GM11168 (cell line): ENCODE measurements around the gene STAU1.
"Not testable (repeated sequence)": the region's sequence is repeated elsewhere in the genome, so short reads cannot be mapped to it uniquely, and the experiment has no call there.

Source experiments
- in situ Hi-C: fragments of 300-500 bp; cut with MboI; formaldehyde crosslinking; loops from one replicate; pipeline ENCODE4 v1.12.0; 2022; ENCODE audit warnings: low sequenced_read_pairs; ENCODE audit not compliant: unreplicated experiment

STAU1 gene

DNA sequence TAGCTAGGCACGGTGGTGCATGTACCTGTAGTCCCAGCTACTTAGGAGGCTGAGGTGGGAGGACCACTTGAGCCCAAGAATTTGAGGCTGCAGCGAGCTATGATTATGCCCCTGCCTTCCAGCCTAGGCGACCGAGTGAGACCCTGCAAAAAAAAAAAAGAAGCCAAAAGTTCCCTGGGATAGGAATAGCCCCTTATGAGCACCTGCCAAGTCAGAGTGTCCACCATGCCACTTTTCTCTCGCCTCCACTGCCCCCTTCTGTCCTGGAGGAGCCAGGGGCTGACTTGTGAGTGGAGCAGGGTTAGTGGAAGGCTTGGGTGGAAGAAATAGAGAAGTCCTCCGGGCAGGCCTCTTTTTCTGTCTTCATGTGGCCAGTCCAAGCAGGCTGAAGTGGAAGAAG is 18.9 kb upstream of the STAU1 start:
- in situ Hi-C loops = no loop called here

DNA sequence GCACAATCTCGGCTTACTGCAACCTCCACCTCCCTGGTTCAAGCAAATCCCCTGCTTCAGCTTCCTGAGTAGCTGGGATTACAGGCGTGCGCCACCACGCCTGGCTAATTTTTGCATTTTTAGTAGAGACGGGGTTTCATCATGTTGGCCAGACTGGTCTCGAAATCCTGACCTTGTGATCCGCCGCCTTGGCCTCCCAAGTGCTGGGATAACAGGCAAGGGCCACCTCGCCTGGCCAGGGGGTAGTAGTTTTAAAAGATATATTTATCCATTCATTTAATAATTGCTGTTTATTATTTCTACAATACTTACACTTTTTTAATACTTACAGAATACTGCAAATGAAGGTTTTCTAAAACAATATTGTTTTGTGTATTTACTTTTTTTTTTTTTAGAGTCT is 15.6 kb upstream of the STAU1 start:
- in situ Hi-C loops = no loop called here

DNA sequence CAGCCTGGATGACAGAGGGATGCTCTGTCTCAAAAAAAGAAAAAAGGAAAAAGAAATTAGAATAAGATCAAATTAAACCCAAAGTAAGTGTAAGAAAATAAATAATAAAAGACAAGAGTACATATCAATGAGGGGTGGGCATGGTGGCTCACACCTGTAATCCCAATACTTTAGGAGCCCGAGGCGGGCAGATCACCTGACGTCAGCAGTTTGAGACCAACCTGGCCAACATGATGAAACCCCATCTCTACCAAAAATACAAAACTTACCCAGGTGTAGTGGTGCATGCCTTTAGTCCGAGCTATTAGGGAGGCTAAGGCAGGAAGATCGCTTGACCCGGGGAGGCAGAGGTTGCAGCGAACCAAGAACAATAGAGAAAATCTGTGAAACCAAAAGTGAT is 14.9 kb upstream of the STAU1 start:
- in situ Hi-C loops = no loop called here

GRCh38 chr20:49199729-49200293 is 11.7 kb upstream of the STAU1 start:
- in situ Hi-C loops = no loop called here

- in situ Hi-C loops = not testable (repeated sequence)
Measured at GRCh38 chr20:49192944-49193518, 4.9 kb upstream of the STAU1 start.

DNA sequence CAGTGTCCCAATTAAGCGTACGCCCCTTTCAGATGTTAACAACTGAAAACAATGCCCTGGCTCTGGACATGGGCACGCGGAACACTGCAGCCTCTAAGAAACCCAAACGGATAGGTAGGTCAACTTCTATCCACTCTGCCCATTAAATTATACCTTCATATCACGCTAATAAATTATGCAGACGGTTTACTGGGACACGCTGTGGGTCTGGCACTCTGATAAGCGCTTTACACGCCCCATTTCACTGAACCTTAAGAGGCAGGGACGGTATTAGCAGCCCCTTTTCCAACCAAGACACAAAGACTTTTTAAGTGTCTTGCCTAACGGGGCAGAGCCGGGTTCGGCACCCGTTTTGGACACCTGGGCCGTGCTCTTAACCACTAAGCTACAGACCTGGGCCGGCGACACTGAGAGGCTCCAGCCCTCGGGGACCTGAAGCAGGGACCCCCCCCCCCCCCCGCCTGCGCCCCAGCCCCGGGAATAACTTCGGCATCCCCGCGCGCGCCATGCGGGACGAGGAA is 744 bp downstream of the STAU1 start:
- in situ Hi-C loops = no loop called here

GRCh38 chr20:49186535-49187329 is 1.4 kb downstream of the STAU1 start:
- in situ Hi-C loops = no loop called here

- in situ Hi-C loops = no loop called here
Measured at GRCh38 chr20:49185071-49185761, 2.9 kb downstream of the STAU1 start.

GRCh38 chr20:49184691-49185070 is 3.5 kb downstream of the STAU1 start:
- in situ Hi-C loops = no loop called here

DNA sequence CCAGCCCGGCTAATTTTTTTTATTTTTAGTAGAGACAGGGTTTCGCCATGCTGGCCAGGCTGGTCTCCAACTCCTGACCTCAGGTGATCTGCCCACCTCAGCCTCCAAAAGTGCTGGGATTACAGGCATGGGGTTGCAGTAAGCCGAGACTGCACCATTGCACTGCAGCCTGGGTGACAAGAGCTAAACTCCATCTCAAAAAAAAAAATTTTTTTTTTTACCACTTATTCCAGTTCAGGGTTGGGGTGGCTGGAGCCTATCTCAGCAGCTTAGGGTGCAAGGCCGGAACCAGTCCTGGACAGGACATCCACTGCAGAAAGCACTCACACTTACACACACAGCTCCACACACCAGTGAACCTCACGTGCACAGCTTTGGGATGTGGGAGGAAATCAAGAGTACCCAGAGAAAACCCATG is 4.0 kb downstream of the STAU1 start:
- in situ Hi-C loops = not testable (repeated sequence)

- in situ Hi-C loops = no loop called here
Measured at GRCh38 chr20:49183444-49183843, 4.7 kb downstream of the STAU1 start.

GRCh38 chr20:49181265-49181877 is 6.8 kb downstream of the STAU1 start:
- in situ Hi-C loops = no loop called here

GRCh38 chr20:49179368-49180277 is 8.5 kb downstream of the STAU1 start:
- in situ Hi-C loops = no loop called here

GRCh38 chr20:49174183-49174582 is 14.0 kb downstream of the STAU1 start:
- in situ Hi-C loops = no loop called here

DNA sequence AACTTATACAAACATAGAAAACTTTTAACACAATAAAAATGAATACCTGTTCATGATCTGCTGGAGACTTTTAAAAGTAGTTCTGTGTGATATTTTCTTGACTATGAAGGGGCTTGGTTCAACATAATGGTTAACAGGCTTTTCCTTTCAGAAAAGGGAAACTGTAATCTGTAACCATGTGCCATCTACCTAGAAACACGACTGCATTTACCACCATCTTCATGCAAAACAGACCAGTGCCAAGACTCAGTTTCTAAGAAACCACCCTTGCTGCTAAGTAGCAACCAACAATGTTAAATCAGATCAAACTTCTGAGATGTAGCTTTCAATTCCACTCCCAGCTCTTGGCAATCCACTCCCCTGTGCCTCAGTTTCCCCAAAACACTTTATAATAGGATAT is 15.7 kb downstream of the STAU1 start:
- in situ Hi-C loops = no loop called here

DNA sequence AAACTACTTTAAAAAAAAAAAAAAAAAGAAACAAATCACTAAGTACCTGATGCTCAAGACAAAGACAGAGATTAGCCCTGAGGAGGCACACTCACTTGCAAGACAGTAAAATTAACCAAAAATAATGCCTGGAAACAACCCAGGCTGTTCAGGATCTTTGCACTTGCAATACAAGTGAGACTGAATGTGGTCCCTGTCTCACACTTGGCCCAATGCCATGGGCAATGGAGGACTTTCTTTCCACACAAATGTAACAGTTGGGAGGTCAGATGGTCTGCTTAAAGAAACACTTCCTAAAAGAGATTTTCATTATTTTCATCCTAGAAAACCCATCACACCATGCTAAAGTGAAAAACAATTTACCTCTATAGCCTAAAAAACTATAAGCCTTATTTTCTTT is 16.2 kb downstream of the STAU1 start:
- in situ Hi-C loops = no loop called here

GRCh38 chr20:49170714-49171113 is 17.4 kb downstream of the STAU1 start:
- in situ Hi-C loops = no loop called here

GRCh38 chr20:49169547-49169946 is 18.6 kb downstream of the STAU1 start:
- in situ Hi-C loops = no loop called here

- in situ Hi-C loops = not testable (repeated sequence)
Measured at GRCh38 chr20:49168864-49169263, 19.3 kb downstream of the STAU1 start.
